Stimulated activated CD8-positive, alpha-beta memory T cell treated with anti-CD3 and anti-CD28 coated beads, Interleukin-7, amount 100 ng/mL, for 1 hour (primary cell): Measurements from ENCODE around the gene KIAA1614.
"Not testable (repeated sequence)": the region's sequence is repeated elsewhere in the genome, so short reads cannot be mapped to it uniquely, and the experiment has no call there.

Source experiments
- DNase-seq, 2 donors: peaks; one replicate each; pipeline ENCODE4 v3.0.0-alpha.2; 2020; ENCODE audit warnings: low read depth in 2 of 2

Gene KIAA1614

DNA sequence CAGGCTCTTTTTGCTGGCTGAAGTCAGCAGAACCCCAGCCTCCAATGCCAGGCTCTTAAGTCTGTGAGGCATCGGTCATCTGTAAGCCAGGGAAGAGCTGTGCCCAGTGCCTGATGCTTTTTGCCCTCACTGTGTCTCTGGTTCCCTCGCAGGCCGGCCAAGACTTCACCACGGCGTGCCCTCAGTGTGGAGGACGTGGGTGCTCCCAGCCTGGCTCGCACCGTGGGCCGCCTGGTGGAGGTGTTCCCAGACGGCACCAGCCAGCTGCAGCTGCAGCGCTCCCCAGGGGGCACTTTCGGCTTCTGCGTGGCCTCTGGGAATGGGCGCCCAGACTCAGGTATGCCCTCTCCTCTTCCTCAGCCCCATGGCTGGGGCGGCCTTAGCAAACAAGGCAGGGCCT lies 32.5 kb downstream of the KIAA1614 start:
- DNase-seq, result no peak

DNA sequence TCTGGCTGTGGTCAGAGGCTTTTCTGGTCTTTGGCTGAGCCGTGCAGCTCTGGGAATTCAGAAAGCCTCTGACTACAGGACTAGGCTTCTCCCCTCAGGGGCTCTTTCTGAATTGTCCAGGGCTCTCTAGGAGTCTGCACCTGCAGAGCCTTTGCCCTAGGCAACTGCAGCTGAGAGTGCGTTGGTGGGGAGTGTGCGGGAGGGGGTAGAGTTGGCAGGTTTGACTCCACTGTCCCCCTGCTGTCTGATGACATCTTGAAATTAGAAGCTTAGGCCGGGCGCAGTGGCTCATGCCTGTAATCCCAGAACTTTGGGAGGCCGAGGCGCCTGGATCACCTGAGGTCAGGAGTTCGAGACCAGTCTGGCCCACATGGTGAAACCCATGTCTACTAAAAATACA lies 32.9 kb downstream of the KIAA1614 start:
- no peak for DNase-seq

DNA sequence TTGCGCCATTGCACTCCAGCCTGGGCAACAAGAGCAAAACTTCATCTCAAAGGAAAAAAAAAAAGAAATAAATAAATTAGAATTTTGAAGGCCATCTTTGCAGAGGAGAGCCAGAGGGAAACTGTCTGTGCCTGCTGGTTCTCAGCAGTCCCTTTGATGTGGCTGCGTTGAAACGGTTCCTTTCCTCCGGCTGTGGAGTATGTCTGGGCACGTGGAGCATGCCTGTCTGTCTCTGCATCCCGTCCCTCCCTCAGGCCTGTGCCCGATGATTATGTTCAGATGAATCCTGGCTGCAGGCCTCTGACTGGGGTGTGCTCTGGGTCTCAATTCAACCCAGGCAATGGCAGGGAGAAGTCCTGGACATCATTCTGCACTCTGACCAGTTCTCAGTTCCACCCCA lies 33.4 kb downstream of the KIAA1614 start:
- no peak for DNase-seq

DNA sequence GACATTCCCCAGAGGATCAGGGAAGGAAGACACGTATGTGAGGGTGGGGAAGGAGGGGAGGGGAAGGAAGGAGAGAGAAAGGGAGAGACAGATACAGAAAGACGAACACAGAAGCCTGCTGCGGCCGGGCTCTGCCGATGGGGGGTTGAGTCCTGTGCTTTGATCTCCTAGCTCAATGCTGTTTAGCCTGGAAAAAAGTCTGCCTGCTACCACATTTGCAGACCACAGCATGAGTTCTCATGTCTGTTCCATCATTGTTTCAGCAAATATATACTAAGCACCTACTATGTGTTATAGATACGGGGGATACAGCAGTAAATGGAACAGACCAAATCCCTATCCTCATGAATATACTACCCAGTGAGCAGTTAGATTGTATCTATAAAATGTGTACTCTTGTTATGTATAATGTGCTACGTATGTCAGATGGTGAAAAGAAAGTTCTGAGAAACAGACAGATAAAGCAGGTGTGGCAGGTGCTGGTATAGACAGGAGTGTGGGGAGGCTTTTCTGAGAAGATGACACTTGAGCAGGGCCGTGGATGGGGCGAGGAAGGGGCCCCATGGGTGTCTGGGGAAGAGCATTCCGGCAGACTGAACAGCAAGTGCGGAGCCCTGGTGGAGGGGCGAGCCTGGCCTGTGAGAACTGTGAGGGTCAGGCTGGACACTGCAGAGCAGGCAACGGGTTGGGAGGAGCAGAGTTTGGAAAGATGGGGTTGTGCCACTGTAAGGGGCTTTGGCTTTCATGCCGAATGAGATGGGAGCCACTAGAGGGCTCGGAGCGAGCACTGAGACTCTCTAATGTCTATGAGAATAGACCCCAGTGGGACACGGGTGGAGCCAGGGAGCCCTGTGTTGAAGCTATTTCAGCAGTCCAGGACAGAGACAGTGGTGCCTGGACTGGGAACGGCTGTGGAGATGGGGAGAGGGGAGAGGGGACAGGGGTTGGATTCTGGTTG lies 34.1 kb downstream of the KIAA1614 start:
- DNase-seq, result no peak

DNA sequence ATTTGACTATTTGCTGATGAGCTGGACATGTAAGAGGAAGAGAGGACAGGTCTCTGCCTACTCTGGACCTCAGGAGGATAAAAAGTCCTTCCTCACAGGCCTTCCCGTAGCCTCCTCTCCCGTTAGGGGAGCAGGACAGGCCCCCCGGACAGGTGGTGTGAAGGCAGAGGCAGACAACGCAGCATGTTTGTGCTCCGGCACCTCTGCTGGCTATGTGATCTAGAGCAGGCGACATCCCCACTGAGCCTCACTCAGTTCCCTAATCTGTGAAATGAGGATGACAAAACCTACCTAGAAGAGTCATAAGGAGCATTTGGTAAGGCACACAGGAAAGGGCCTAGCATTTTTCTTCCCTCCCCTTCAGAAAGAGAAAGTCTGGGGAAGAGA lies 34.8 kb downstream of the KIAA1614 start:
- DNase-seq, result no peak

DNA sequence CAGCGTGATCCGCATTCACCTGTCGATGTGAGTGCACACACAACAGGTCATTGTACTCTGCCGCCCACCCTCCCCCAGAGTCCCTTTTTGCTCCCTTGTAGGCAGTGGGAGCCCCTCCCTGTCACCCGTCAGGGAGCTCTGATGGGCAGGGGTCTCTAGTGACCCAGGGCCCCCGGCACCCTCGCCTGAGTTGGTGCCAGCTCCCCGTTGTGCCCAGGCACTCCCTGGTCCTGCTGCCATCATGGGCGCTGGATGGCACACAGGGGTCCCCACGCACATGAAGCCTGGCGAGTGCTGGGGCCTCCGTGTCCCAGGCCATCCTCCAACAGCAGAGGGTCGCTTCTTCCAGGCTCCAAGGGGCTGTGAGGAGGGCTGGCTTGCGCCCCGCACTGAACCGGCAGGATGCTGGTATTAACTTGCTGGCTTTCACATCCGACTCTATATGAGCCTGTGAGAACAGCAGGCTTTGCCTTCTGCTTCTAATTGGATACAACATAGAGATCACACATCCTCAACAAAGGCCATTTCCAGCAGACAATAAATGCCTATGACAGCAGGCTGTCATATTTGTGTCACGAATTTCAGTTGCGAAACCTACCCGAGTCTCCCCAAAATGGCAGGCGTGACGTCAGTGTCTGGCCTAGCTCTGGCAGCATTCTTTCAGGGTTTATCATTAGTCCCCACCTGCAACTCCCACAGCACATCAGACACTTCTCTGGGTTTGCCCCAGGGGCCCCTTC lies 35.4 kb downstream of the KIAA1614 start:
- no peak for DNase-seq

DNA sequence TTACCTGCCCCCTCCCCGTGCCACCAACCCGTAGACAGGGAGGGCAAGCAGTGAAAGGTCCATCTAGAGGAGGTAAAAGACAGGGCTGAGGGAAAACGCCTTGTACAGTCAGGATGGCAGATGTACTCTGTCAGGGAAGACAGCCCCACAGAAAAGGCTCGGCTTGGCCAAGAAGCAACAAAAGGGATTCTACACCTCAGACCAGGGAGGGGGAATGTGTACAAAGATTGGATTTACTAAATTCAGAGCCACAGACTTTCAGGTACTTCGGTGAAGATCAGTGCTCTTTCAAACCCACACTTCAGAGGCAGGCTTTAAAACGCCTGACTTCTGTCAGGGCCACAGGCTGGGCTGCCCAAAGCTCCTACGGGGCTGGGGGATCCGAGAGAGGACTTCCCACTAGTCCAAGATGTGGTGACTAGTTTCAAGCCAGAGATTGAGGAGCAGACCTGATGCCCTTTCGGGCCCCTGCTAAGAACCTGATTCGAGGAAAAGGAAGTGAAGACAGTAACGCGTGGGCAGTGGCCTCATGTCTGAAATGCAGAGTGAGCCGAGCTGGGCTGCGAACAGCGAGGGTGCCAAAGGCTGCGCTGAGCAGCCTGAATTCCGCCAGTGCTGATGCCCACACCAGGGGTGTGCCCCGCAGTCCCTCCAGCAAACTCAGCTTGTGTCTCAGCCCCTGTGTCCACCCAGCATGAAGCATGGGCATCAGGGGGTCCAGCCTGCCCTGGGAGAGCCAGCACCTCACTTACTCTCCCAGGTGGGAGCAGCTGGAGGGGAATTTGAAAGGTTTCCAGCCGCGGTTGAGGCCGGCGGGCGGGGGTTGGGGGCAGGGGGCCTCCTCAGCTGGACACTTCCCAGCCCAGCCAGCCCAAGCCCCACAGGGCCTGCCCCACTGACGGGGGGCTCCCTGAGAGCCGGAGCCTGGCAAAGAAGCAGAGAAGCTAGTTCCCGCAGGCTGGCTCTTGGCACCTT lies 36.2 kb downstream of the KIAA1614 start:
- DNase-seq, result no peak

DNA sequence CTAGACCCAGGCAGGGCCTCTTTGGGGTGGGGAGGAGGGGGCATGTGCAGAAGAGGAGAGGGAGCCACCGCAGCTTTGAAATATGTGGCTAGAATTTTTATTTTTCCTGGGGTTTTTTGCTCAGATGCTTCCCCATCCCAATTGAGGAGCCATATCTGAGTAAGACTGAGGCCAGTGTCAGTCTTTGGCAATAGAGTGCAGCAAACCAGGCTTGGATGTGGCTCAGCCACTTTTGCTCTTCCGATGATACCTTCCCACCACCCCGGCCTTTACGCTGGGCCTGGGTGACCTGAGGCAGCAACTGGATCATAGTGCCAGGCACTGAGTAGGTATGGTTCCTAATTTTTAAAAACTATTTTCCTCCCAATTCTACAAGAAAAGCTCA lies 36.9 kb downstream of the KIAA1614 start:
- no peak for DNase-seq

DNA sequence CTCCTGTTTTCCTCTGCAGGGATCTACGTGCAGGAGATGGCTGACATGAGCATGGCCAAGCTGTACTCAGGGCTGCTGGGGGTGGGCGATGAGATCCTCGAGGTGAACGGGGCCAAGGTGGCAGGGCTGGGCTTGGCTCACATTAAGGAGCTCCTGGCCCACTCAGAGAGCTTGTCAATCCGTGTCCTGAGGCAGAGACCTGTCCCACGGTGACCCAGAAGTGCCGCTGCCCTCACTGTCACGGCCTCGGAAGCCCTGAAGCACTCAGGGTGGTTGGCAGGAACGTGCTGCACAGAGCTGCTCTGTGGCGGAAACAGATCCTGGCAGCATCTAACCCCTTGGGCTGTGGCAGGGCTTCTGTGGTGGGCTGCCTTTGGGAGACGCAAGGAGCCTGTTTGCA lies 37.6 kb downstream of the KIAA1614 start:
- no peak for DNase-seq

DNA sequence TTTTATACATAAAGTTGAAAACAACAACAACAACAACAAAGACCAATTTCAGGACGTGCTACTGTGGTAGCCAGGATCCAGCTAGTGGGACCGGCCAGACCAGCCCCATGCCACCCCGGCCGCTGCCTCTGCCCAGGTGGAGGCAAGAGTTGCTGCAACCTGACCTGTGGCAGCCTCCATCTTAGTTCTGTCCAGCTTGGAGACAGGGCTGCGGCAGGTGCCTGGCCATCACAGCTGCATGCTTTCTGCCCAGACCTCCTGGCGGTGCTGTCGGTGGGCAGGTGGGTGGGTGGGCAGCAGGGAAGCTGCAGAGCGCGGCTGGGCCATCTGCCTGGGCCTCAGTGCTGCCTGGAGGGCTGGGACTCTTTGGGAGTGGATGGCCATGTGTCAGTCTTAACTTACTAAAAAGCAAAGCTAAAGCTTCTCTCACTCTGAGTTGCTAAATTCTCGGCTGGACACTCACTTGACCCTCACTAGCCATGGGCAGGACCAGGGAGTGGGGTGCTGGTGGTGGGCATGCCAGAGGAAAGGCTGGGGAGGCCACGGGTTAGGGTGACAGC lies 38.6 kb downstream of the KIAA1614 start:
- DNase-seq, result no peak

DNA sequence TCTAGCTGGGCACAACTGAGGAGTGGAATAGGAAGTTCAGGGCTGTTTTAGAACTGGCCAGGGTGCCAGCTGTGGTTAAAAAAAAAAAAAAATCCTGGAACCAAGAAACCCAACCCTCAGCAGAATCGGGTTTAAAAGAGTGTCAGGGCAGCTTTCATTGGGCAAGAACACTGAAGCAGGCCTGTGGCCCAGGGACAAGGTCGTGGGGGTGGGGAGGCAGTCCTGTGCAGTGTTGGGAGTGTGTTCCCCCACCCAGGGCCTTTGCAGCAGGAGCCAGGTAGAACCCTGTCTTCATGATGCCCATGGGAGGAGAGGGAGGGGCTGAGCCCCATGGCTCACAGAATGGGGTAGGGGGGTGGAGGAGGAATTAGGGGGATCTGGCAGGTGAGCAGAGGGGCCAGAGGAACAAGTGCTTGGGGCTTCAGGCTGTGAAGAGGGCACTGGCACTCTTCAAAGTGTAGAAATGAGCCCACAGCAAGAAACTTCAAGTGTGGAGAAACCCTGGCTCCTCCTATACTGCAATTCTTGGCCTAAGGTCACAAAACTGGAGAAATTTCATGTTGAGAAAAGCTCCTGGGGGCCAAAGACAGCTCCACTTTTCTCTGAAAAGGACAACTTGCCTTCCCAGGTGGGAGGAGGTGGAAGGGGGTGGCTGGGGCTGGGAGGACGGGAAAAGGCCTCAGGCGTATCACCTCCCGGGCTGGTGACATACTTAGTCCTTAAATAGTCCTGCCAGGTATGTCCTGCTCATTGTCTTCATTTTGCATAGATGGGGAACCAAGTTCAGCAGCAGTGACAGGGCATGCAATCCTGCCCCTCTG lies 39.3 kb downstream of the KIAA1614 start:
- no peak for DNase-seq

DNA sequence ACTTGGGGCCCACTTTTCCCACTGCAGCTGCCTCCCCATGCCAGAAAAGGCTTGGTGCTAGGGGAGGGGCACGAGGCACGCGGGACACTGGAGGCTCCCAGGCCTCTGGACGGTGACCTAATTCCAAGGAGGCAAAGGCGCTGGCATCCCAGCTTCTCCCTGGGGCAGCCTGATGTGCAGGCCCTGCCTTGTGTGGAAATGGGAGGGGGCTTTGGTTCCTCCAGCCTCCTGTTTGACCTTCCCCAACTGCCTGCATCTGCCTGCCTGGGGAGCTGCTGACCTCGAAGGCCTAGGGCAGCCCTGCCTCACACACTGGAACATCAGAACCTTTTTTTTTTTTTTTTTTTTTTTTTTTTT lies 39.9 kb downstream of the KIAA1614 start:
- DNase-seq, result no peak

DNA sequence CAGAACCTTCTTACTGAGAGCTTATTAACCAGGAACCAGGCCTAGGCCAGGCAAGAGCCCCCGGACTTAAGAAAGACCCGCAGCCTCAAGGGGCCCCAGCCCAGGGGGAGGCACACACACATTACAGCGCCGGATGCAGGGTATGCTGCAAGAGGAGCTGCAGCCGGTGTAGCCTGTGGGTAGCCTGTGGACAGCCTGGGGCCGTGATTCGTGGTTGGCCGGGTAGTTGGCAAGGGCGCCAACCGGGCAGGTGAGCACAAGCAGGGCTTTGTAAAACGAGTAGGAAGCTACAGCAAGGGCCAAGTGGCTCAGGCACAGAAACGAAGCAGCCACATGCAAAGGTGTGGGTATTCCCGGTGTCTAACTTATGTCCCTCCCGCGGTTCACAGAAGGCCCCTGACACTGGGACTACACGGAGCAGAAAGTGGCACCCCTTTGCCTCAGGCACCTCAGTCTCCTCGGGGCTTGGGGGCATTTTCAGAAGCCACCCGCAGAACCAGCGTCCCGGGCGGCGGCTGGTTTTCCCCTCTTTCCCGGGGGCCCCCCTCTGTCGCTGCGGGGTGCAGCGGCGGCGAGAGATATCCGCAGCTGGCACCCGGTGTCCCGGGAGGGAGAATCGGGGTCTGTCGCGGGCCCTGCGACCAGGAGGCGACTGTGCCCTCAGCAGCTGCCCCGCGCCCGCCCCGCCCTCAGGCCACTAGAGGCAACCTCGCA lies 40.8 kb downstream of the KIAA1614 start:
- DNase-seq, result no peak

DNA sequence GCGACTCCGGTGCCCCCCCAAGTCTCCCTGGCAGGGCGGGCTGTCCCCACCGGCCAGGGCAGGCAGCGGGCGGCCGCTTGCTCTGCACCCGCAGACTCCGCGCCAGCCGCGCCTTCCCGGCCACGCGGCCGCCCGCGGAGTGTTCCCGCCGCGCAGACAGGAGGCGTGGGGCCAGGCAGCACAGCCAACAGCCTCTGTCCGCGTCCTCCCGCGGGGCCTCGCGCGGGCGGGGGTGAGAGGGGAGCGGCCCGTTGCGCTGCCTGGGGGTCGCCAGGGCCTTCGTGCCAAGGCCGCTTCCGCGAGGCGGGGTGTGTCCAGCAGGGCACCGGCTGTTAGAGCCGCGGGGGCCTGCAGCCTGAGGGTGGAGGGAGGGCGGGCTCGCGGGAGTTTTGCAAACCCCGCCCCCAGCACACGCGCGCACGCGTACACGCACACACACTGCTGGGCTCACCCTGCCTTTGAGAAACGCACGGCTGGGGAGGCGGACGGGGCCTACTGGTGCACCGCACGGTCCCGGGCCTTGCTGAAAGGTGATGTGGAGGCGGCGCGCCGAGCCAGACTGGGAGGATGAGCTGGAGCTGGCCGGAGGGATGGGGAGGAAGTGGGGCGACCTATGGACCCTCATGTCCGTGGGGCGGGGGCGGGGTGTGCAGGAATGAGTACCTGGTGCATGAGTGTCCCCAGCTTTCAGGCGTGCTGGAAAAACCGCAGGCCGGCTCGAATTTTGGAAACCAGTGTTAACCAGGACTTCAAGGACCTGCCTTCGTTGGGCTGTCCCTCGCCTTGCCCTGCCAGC lies 41.5 kb downstream of the KIAA1614 start:
- DNase-seq, result peak; percentile 15 to 35

DNA sequence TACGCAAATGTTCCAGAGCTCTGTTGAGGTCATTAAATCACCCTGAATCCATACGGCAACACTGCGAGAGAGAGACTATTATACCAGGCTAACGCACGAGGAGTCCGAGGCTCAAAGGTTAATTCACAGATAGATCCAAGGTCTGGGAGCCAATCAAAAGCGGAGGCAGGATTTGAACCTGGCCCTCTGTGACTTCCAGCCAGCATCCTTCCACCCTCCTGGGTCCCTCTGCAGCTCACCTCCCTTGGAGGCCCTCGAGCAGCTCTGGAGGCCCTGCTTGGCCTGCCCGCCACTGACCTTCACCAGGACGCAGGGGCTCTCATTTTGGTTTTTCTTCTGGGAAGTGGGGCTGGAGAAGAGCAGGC lies 42.1 kb downstream of the KIAA1614 start:
- DNase-seq, result no peak

DNA sequence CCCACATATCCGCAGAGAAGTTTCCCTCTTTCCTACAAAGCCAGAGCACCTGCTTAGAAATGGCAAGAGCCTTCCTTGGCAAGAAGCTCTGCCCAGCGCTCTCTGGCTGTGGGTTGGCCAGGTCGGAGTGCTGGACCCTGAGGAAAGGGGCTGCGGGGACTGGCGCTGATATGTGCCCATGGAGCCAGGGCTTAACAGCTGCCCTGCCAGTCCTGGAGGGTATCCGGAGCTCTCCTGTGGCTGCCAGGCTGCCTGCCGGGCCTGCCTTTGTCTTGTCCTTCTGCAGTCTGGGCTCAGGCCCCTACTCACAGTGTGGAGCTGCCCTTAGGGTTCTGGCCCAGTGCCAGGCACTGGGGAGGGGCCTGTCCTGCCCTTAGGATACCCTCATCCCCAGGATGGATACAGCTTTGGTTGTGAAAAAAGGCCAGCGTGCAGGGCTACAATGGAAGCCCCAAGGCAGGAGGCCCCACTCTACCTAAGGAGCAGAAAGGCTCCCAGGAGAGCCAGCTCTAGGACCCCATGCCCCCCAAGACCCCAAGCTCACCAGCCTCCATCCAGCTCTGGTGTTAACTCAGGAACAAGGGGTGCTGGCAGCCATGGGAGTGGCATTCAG lies 43.4 kb downstream of the KIAA1614 start:
- no peak for DNase-seq

DNA sequence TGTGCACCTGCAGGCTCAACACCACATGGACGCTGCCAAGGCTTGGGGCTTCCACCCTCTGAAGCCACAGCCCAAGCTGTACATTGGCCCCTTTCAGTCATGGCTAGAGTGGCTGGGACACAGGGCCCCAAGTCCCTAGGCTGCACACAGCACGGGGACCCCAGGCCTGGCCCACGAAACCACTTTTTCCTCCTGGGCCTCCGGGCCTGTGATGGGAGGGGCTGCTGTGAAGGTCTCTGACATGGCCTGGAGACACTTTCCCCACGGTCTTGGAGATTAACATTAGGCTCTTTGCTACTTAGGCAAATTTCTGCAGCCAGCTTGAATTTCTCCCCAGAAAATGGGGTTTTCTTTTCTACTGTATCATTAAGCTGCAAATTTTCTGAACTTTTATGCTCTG lies 46.9 kb downstream of the KIAA1614 start:
- not testable (repeated sequence) for DNase-seq

DNA sequence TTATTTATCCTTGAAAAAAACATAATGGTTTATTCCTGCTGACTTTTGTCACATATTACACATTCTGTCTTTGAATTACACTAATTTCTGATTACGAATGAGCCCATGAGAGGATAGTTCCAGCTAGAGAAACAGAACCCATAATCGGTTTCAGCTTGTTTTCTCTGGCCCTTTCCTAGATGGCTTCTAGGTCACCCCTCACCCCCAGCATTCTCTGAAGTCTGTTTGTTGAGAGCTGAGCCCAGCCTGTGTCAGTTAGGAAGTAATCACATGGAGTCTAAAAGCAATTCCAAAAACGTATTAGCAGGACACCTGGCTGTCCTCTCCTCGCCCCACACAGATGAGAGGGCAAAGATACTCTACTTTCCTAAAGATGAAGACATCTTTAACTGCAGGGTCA lies 48.9 kb downstream of the KIAA1614 start:
- no peak for DNase-seq

DNA sequence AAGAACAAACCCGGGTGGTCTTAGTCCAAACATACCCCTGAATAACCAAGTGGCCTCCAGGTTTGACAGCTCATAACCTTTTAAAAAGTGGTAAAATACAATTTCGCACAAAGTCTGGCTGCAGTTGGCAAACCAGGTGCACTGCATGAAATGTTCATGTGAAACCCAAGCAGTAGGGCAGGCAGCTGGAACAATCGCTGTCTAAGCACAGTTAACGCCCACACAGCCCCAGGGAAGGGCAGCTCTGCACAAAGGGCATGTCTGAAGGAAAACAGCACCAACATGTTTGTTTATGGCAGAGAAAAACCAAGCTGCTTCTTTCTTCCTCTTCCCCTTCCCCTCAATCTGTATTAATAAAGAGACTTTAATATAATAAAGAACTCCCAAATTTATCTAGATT lies 49.5 kb downstream of the KIAA1614 start:
- no peak for DNase-seq
